ENCODE results near the gene SMTNL2. TPM values are rescaled to one million over a fixed set of nuclear protein-coding genes. Genes with fewer than 3 reads are reported as not detected.

Gene SMTNL2
- total RNA-seq, 1 experiment from 2014 or later: 2.7 TPM

GRCh38 chr17:4534928-4535666, 49.2 kb upstream of the SMTNL2 start:
- Mint-ChIP-seq H3K27me3 (ENCODE audit: low read depth) (peaks cover 47% of the 10 kb centered on the region), H3K9me3 (no peaks in the 10 kb centered on the region), H3K4me1 (peaks cover 18% of the 10 kb centered on the region), H3K36me3 (peaks cover 4% of the 10 kb centered on the region), H3K4me3 (peak overlapping the region; percentile 60), H3K27ac (no peak overlapping the region)
- ChIA-PET CTCF (interaction anchor here (1.1 to 8.2 kb wide), 2 partner anchors 32 to 114 kb away, joined by 4 to 57 read pairs; no protein-coding TSS in a partner anchor), POLR2A (interaction anchor here (1.8 kb wide), 1 partner anchor 12 kb away, joined by 5 read pairs; no protein-coding TSS in a partner anchor)
- ATAC-seq: peak; percentile 3
- TF ChIP-seq MAX (CRISPR knock-in tag; IDR thresholded peaks at IDR 0.05): no peak
- TF ChIP-seq EMX1 (CRISPR knock-in tag; IDR thresholded peaks at IDR 0.05): 0 out of 2 replicates have a peak, but pooled peaks have one; percentile 11
- no peak for TF ChIP-seq ZNF232 (CRISPR knock-in tag; IDR thresholded peaks at IDR 0.05)
- TF ChIP-seq OVOL2 (CRISPR knock-in tag; IDR thresholded peaks at IDR 0.05; ENCODE audit: borderline replicate concordance): no peak
- TF ChIP-seq CREB1 (CRISPR knock-in tag; IDR thresholded peaks at IDR 0.05): no peak
- DNase-seq (ENCODE audit: low spot score): no peak

GRCh38 chr17:4535667-4536258, 48.6 kb upstream of the SMTNL2 start:
- Mint-ChIP-seq H3K36me3 (peaks cover 4% of the 10 kb centered on the region), H3K27me3 (ENCODE audit: low read depth) (peaks cover 41% of the 10 kb centered on the region), H3K9me3 (no peaks in the 10 kb centered on the region), H3K4me1 (peaks cover 18% of the 10 kb centered on the region), H3K27ac (no peak overlapping the region), H3K4me3 (peak overlapping the region; percentile 60)
- ATAC-seq: peak; percentile 15
- no peak for TF ChIP-seq TEAD1 (CRISPR knock-in tag; IDR thresholded peaks at IDR 0.05)
- TF ChIP-seq SP1 (CRISPR knock-in tag; conservative IDR thresholded peaks at IDR 0.05): 0 out of 2 replicates have a peak, but pooled peaks have one; percentile 2
- TF ChIP-seq SMAD3 (CRISPR knock-in tag; IDR thresholded peaks at IDR 0.05; ENCODE audit: borderline replicate concordance): 0 out of 2 replicates have a peak, but pooled peaks have one; percentile 24
- ChIA-PET POLR2A (interaction anchor here (1.8 kb wide), 1 partner anchor 13 kb away, joined by 5 read pairs; no protein-coding TSS in a partner anchor), CTCF (interaction anchor here (8.2 kb wide), 1 partner anchor 115 kb away, joined by 57 read pairs; no protein-coding TSS in a partner anchor)
- DNase-seq (ENCODE audit: low spot score): no peak

GRCh38 chr17:4536259-4536741, 48.0 kb upstream of the SMTNL2 start:
- Mint-ChIP-seq H3K36me3 (peaks cover 7% of the 10 kb centered on the region), H3K27ac (peak overlapping the region; percentile 53; the same call in 1 of the 2 replicates), H3K4me3 (peak overlapping the region; percentile 60), H3K27me3 (ENCODE audit: low read depth) (peaks cover 35% of the 10 kb centered on the region), H3K9me3 (no peaks in the 10 kb centered on the region), H3K4me1 (peaks cover 18% of the 10 kb centered on the region)
- no peak for DNase-seq (ENCODE audit: low spot score)
- ChIA-PET CTCF (interaction anchor here (0.8 to 8.2 kb wide), 5 partner anchors 15 to 115 kb away, joined by 3 to 57 read pairs (median 4); partner anchors contain the start of gene MYBBP1A), POLR2A (interaction anchor here (0.6 to 3.2 kb wide), 5 partner anchors 13 to 900 kb away, joined by 3 to 7 read pairs (median 4); partner anchors contain the start of gene SHPK)
- peak; percentile 17 for ATAC-seq
- TF ChIP-seq FOXP4 (CRISPR knock-in tag; IDR thresholded peaks at IDR 0.05) (peak; percentile 32; the same call in 1 of the 2 replicates), ZNF425 (CRISPR knock-in tag; conservative IDR thresholded peaks at IDR 0.05) (no peak), ATF1 (CRISPR knock-in tag; IDR thresholded peaks at IDR 0.05) (0 out of 2 replicates have a peak, but pooled peaks have one; percentile 28), TEAD1 (CRISPR knock-in tag; IDR thresholded peaks at IDR 0.05) (0 out of 2 replicates have a peak, but pooled peaks have one; percentile 9), HMGXB4 (CRISPR knock-in tag; IDR thresholded peaks at IDR 0.05) (0 out of 2 replicates have a peak, but pooled peaks have one; percentile 17), NFE2L1 (CRISPR knock-in tag; IDR thresholded peaks at IDR 0.05) (0 out of 2 replicates have a peak, but pooled peaks have one; percentile 26), TEAD4 (CRISPR knock-in tag; IDR thresholded peaks at IDR 0.05) (no peak), ESRRA (CRISPR knock-in tag; IDR thresholded peaks at IDR 0.05; ENCODE audit: borderline replicate concordance) (0 out of 2 replicates have a peak, but pooled peaks have one; percentile 14), FOXP1 (CRISPR knock-in tag; IDR thresholded peaks at IDR 0.05; ENCODE audit: borderline replicate concordance) (peak; percentile 88; the same call in 1 of the 2 replicates), ZBTB43 (CRISPR knock-in tag; IDR thresholded peaks at IDR 0.05) (0 out of 2 replicates have a peak, but pooled peaks have one; percentile 66), ZNF232 (CRISPR knock-in tag; IDR thresholded peaks at IDR 0.05) (peak; percentile 77; the same call in 1 of the 2 replicates), MYBL2 (CRISPR knock-in tag; IDR thresholded peaks at IDR 0.05) (peak; percentile 24; the same call in 1 of the 2 replicates), SP1 (CRISPR knock-in tag; conservative IDR thresholded peaks at IDR 0.05) (peak; percentile 23; the same call in 1 of the 2 replicates), NR3C1 (CRISPR knock-in tag; conservative IDR thresholded peaks at IDR 0.05; ENCODE audit: low read depth) (no peak), NFYB (CRISPR knock-in tag; conservative IDR thresholded peaks at IDR 0.05; ENCODE audit: low read depth) (no peak; the same call in 1 of the 2 replicates)

All from WTC11 (cell line).